Kidney capillary endothelial cell (primary cell): Measurements from ENCODE around the gene OPA1.

Source experiments
- DNase-seq: peaks from one replicate; pipeline ENCODE4 v3.0.0-alpha.2; 2018; ENCODE audit warnings: low spot score

OPA1 gene

GRCh38 chr3:193710286-193711165, 117.5 kb downstream of the OPA1 start:
- DNase-seq: no peak

- DNase-seq: no peak
Measured at GRCh38 chr3:193711166-193711485, 118.1 kb downstream of the OPA1 start.

DNA sequence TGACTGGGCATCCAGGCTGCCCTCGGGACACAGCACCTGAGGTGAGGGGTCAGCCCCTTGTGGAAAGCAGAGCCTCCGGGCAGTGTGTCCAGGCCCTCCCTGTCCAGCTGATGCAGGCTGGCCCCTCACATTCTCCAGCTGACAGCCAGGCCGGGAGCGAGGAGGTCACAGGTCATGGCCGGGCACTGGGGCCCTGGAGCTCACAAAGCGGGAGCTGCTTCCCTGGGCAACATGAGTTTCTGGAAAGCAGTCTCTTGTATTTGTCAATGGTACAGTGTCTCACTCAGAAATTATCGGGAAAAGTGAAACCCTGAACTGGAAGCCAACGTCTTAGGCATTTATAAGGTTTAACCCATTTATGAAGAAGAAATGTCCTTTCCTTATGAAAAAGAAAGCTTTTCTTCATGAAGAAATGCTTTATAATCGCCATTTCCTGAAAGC, 118.5 kb downstream of the OPA1 start:
- DNase-seq: no peak

- DNase-seq: no peak
Measured at GRCh38 chr3:193711964-193712598, 119.1 kb downstream of the OPA1 start.

GRCh38 chr3:193712938-193713337, 119.9 kb downstream of the OPA1 start:
- DNase-seq: no peak

- no peak for DNase-seq
Measured at GRCh38 chr3:193714523-193715137, 121.6 kb downstream of the OPA1 start.

- DNase-seq: no peak
Measured at GRCh38 chr3:193716150-193716549, 123.1 kb downstream of the OPA1 start.

GRCh38 chr3:193719735-193720134, 126.7 kb downstream of the OPA1 start:
- DNase-seq: no peak

DNA sequence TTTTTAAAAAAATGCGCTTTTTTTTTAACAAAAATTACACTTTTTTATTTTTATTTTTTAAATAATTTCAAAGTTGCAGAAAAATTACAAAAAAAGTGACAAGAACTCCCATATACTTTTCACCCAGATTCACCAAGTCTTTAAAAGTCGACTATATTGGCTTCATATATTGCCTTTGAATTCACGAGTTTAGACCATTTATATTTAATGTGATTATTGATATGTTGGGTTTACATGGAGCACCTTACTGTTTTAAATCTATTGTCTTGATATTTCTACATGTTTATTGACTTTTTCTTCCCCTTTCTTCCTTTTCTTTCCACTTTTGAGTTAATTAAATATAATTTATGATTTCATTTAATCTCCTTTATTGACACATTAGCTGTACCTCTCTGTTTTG, 127.2 kb downstream of the OPA1 start:
- DNase-seq: no peak

DNA sequence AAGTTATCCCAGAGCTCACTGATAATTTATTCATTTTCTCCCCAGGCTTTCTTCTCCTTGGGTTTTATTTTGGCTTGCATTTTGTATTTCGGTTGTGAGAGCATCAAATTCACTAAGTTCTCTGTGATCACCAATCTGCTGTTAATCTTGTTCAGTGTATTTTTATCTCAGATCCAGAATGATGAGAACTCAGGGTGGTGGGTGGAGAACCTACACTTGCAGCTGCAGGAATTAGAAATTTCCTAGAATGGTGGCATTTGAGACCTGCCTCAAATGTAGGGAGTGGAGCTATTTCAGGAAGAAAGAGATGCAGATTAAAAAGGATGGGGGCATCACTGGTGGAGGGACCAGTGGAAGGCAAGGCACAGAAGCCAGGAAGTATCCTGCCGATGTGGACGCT, 129.6 kb downstream of the OPA1 start:
- no peak for DNase-seq

DNA sequence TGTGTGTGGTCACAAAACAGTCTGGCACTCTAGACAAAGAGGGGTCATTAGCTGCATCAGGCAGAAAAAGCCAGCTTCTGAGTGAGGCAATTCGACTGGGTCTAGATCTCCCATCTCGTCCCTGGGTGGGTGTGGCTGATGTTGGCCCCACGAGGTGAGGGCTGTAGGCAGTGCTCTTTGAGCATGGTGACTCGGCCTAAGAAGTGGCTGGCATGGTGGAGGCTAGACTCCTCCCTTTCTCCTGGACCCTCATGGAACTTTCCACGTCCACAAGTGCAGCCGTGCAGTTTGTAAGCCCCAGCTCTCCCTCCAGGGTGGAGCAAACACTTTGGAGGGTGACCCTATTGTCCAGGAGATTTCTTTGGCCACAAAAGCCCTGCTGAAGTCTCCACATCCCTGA, 134.1 kb downstream of the OPA1 start:
- no peak for DNase-seq

- DNase-seq: no peak
Measured at GRCh38 chr3:193728429-193729087, 135.6 kb downstream of the OPA1 start.

- no peak for DNase-seq
Measured at GRCh38 chr3:193729088-193729465, 136.1 kb downstream of the OPA1 start.

GRCh38 chr3:193729601-193730000, 136.6 kb downstream of the OPA1 start:
- no peak for DNase-seq

DNA sequence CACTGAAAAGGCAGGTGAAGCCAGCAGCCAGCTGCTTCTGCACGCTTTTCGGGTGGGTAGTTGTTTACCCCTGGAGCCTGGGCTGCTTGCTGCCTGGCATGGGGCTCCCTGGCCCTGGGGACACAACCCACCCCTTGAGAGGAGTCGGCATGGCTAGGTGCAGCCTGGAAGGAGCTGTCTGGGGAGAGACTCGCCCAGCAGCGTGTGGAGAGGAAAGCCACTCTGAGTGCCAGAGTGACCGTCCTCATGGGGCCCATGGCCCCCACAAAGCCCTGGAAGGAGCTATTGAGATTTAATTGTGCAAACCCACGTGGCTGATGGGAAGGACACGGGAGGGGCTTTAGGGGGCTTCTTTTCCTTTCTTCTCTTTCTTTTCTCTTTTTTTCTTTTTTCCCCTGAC, 137.5 kb downstream of the OPA1 start:
- DNase-seq: no peak

DNA sequence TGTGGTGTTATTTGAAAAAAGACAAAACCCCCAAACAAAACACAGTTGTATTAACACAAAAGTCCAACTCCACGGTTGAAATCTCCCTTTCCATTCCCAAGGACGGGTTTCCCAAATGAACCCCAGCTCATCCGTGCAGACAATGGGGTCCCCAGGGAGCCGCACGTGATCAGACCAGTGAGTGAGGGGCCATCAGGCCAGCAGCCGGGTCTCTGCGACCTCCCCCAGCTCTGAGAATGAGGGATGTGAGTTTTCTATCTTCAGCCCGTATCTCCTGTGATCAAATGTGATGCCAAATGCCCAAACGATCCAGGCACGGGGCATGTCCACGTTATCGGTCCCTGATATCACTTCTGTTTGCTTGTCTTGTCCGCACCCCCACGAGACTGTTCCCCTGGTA, 138.0 kb downstream of the OPA1 start:
- DNase-seq: no peak

- no peak for DNase-seq
Measured at GRCh38 chr3:193731656-193732055, 138.6 kb downstream of the OPA1 start.

GRCh38 chr3:193732391-193732790, 139.4 kb downstream of the OPA1 start:
- peak; percentile 16 for DNase-seq

DNA sequence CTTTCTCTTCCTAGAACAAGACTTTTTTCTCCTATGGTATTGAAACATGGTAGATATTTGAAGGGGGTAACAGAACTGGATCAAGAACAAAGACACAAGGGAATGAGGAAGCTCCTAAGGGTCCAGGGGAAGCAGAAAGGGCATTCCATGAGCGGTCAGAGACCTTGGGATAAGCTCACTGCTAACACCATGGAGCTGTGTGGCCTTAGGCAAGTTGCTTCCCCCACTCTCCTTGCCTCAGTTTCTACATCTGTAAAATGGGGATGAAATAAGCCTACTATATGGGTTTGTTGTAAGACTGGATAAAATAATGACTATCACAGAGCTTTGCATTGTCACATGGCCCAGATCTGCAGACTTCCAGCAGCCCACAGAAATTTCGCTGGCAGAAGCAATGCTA, 139.8 kb downstream of the OPA1 start:
- no peak for DNase-seq

DNA sequence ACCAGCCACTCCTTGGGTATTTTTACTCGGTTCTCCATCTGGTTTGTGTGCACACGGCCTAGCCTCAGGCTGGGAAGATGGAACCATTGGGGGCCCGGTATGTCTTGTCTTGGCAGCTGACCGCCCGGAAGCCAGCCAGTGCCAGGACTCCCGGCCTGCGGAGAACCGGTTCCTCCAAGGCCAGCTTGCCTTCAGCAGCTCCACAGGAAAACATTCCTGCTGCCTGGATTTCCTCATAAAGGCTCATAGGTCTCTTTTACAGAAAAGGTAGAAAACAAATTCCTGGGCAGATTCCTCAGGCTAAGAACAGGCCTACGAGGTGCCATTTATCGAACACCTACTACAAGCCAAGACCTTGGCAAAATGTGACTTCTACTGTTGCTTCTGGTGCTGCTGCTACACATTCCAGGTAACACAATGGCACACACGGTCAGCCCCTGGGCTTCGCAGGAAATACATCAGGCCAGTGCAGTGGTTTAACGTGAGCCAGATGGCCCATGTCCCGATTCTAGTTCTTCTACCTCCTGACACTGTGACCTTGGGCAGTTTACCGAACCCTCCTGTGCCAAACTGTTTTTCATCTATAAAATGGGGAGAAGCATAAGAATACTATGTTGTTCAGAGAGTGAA, 141.8 kb downstream of the OPA1 start:
- DNase-seq: no peak

GRCh38 chr3:193735850-193736249, 142.8 kb downstream of the OPA1 start:
- no peak for DNase-seq

DNA sequence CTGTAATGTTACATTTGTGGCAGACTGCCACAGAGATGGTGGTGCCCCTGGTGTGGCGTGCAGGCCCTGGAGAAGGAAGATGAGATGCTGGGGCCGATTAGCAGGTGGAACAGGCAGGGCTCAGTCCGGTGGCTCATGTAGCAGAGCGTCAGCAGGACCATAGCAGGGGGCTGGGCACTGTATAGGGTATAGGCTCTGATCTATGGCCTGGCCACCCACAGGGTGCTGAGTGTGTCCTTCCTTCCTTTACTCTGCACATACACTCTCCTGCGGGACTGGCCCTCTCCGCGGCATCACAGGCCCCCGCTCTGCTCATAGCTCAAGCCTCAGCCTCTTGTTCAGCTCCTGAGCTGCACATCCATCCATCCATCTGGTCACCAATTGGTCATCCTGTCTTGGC, 143.6 kb downstream of the OPA1 start:
- DNase-seq: no peak
